SK-N-SH treated with all-trans-retinoic acid at 6 μM for 48 hours (cell line): ENCODE results near the gene GLMN.

Experiments used
- ATAC-seq: fragments of 200-7000 bp; cut with Tn5 transposase; 3 replicates; pipeline ENCODE4 v1.9.1; 2020; ENCODE audit warnings: mild to moderate bottlenecking, moderate library complexity
- ARNTL ChIP-seq: fragments of 450-650 bp; formaldehyde crosslinking; IDR thresholded peaks from 2 replicates; pipeline ENCODE4 v1.5.0; 2020; ENCODE audit warnings: low read depth, mild to moderate bottlenecking, moderate library complexity, borderline replicate concordance
- BACH2 ChIP-seq: fragments of 250-450 bp; sonication (Bioruptor Pico); IDR thresholded peaks from 2 replicates; pipeline ENCODE4 v1.9.0; 2021; ENCODE audit warnings: mild to moderate bottlenecking, borderline replicate concordance
- CSDC2 ChIP-seq: fragments of 250-450 bp; sonication (Bioruptor Pico); IDR thresholded peaks from 2 replicates; pipeline ENCODE4 v1.5.0; 2020; ENCODE audit warnings: mild to moderate bottlenecking, moderate library complexity
- CSRNP3 ChIP-seq: fragments of 250-450 bp; sonication (Bioruptor Pico); IDR thresholded peaks from 2 replicates; pipeline ENCODE4 v1.5.1; 2021; ENCODE audit warnings: mild to moderate bottlenecking, moderate library complexity
- ESRRG ChIP-seq: fragments of 250-450 bp; sonication (Bioruptor Pico); IDR thresholded peaks from 2 replicates; pipeline ENCODE4 v1.6.1; 2021; ENCODE audit warnings: mild to moderate bottlenecking
- GLIS3 ChIP-seq: fragments of 250-450 bp; sonication (Bioruptor Pico); IDR thresholded peaks from 2 replicates; pipeline ENCODE4 v1.5.0; 2020; ENCODE audit warnings: mild to moderate bottlenecking, moderate library complexity
- ISL1 ChIP-seq: fragments of 250-450 bp; sonication (Bioruptor Pico); IDR thresholded peaks from 2 replicates; pipeline ENCODE4 v2.1.2; 2022; ENCODE audit warnings: mild to moderate bottlenecking, moderate library complexity
- OSR1 ChIP-seq: fragments of 250-450 bp; sonication (Bioruptor Pico); IDR thresholded peaks from 2 replicates; pipeline ENCODE4 v1.8.0; 2022; ENCODE audit warnings: moderate library complexity, mild to moderate bottlenecking, inconsistent platforms
- PATZ1 ChIP-seq: fragments of 250-450 bp; sonication (Bioruptor Pico); IDR thresholded peaks from 2 replicates; pipeline ENCODE4 v1.8.0; 2020; ENCODE audit warnings: mild to moderate bottlenecking, moderate library complexity, borderline replicate concordance
- PPARA ChIP-seq: fragments of 250-450 bp; sonication (Bioruptor Pico); IDR thresholded peaks from 2 replicates; pipeline ENCODE4 v1.5.0; 2020; ENCODE audit warnings: mild to moderate bottlenecking, borderline replicate concordance
- RARB ChIP-seq: fragments of 250-450 bp; sonication (Bioruptor Pico); IDR thresholded peaks from 2 replicates; pipeline ENCODE4 v1.8.0; 2021; ENCODE audit warnings: mild to moderate bottlenecking, moderate library complexity
- SNAI2 ChIP-seq: fragments of 250-450 bp; sonication (Bioruptor Pico); IDR thresholded peaks from 2 replicates; pipeline ENCODE4 v1.5.0; 2020; ENCODE audit warnings: mild to moderate bottlenecking, moderate library complexity
- TCF4 ChIP-seq: fragments of 250-450 bp; sonication (Bioruptor Pico); IDR thresholded peaks from 2 replicates; pipeline ENCODE4 v1.8.0; 2021; ENCODE audit warnings: mild to moderate bottlenecking, moderate library complexity, borderline replicate concordance
- TOX ChIP-seq: fragments of 250-450 bp; sonication (Bioruptor Pico); IDR thresholded peaks from 2 replicates; pipeline ENCODE4 v1.8.0; 2021; ENCODE audit warnings: mild to moderate bottlenecking, moderate library complexity, borderline replicate concordance
- ZC3H10 ChIP-seq: fragments of 250-450 bp; sonication (Bioruptor Pico); IDR thresholded peaks from 2 replicates; pipeline ENCODE4 v1.5.1; 2021; ENCODE audit warnings: mild to moderate bottlenecking, moderate library complexity
- ZFP3 ChIP-seq: fragments of 250-450 bp; sonication (Bioruptor Pico); IDR thresholded peaks from 2 replicates; pipeline ENCODE4 v1.5.0; 2020; ENCODE audit warnings: mild to moderate bottlenecking, moderate library complexity
- ZFP30 ChIP-seq: fragments of 450-650 bp; formaldehyde crosslinking; IDR thresholded peaks from 2 replicates; pipeline ENCODE4 v1.5.0; 2022; ENCODE audit warnings: mild to moderate bottlenecking, moderate library complexity
- ZNF565 ChIP-seq: fragments of 450-650 bp; formaldehyde crosslinking; conservative IDR thresholded peaks from 2 replicates; pipeline ENCODE4 v1.5.0; 2020; ENCODE audit warnings: low read depth, mild to moderate bottlenecking, moderate library complexity
- ZNF8 ChIP-seq: fragments of 450-650 bp; formaldehyde crosslinking; IDR thresholded peaks from 2 replicates; pipeline ENCODE4 v1.5.0; 2020; ENCODE audit warnings: mild to moderate bottlenecking, moderate library complexity

Gene GLMN

GRCh38 chr1:92210701-92211100 lies 88.1 kb downstream of the GLMN start:
- no peak for TF ChIP-seq TCF4 (CRISPR knock-in tag)
- TF ChIP-seq SNAI2 = no peak
- TF ChIP-seq ESRRG (CRISPR knock-in tag) = no peak
- ATAC-seq = no peak

- no peak for TF ChIP-seq ZFP3 (CRISPR knock-in tag)
- TF ChIP-seq PATZ1 = no peak
- no peak for TF ChIP-seq GLIS3
- TF ChIP-seq CSDC2 (CRISPR knock-in tag) = no peak
- TF ChIP-seq ARNTL (CRISPR knock-in tag) = no peak
- no peak for TF ChIP-seq ISL1 (CRISPR knock-in tag)
- TF ChIP-seq PPARA (CRISPR knock-in tag) = no peak
- no peak for TF ChIP-seq ZNF8 (CRISPR knock-in tag)
- TF ChIP-seq OSR1 (CRISPR knock-in tag) = no peak
- no peak for TF ChIP-seq TOX (CRISPR knock-in tag)
- no peak for TF ChIP-seq ESRRG (CRISPR knock-in tag)
- TF ChIP-seq BACH2 = no peak
- no peak for TF ChIP-seq ZFP30 (CRISPR knock-in tag)
- TF ChIP-seq SNAI2 = no peak
- no peak for TF ChIP-seq ZC3H10 (CRISPR knock-in tag)
- TF ChIP-seq ZNF565 (CRISPR knock-in tag) = no peak
- TF ChIP-seq RARB (CRISPR knock-in tag) = no peak
- ATAC-seq = no peak
These were observed 95.7 kb downstream of the GLMN start for GRCh38 chr1:92203105-92203504.

GRCh38 chr1:92201973-92202372 lies 96.8 kb downstream of the GLMN start:
- no peak for TF ChIP-seq ESRRG (CRISPR knock-in tag)
- no peak for TF ChIP-seq GLIS3
- no peak for TF ChIP-seq CSRNP3 (CRISPR knock-in tag)
- no peak for TF ChIP-seq ISL1 (CRISPR knock-in tag)
- ATAC-seq = no peak
